GM20000 (cell line): Measurements from ENCODE around the gene SARDH.

Experiments used
- DNase-seq: peaks from one replicate; pipeline ENCODE4 v3.0.0; 2012; ENCODE audit warnings: low spot score
- CTCF ChIP-seq: IDR thresholded peaks from 2 replicates; pipeline ENCODE4 v1.5.1; 2012; ENCODE audit warnings: mild to moderate bottlenecking, control low read depth; ENCODE audit errors: extremely low read depth, missing control alignments

SARDH gene

GRCh38 chr9:133775291-133775690 lies 37.1 kb upstream of the SARDH start:
- no peak for DNase-seq
- TF ChIP-seq CTCF = no peak

GRCh38 chr9:133774799-133775198 lies 36.6 kb upstream of the SARDH start:
- TF ChIP-seq CTCF = no peak
- no peak for DNase-seq

- TF ChIP-seq CTCF = no peak
- no peak for DNase-seq
These were observed 35.9 kb upstream of the SARDH start for GRCh38 chr9:133773889-133774655.

- DNase-seq = no peak
- TF ChIP-seq CTCF = no peak
These were observed 34.4 kb upstream of the SARDH start for GRCh38 chr9:133772581-133772980.

- no peak for DNase-seq
- TF ChIP-seq CTCF = no peak
These were observed 33.6 kb upstream of the SARDH start for GRCh38 chr9:133771486-133772482.

GRCh38 chr9:133770076-133770777 lies 32.1 kb upstream of the SARDH start:
- TF ChIP-seq CTCF = no peak

GRCh38 chr9:133769511-133770075 lies 31.4 kb upstream of the SARDH start:
- no peak for DNase-seq
- no peak for TF ChIP-seq CTCF

More at GRCh38 chr9:133770076-133770777, 32.1 kb upstream of the SARDH start:
- no peak for DNase-seq
